Gastroesophageal sphincter (tissue), 3 donors: ENCODE measurements around the gene CPSF7.

Source experiments
- CTCF ChIP-seq, 4 experiments: fragments of 200-600 bp in 2 of 4; fragments of 450-650 bp in 2 of 4; sonication (generic) in 1 of 4; IDR thresholded peaks; one replicate each; pipeline ENCODE4 v1.5.1; 2017 to 2019; ENCODE audit warnings: antibody characterized with exemption in 4 of 4, mild to moderate bottlenecking in 2 of 4, moderate library complexity in 2 of 4
- POLR2A ChIP-seq, 2 donors: fragments of 450-650 bp; IDR thresholded peaks; one replicate each; pipeline ENCODE4 v1.6.1; 2017; ENCODE audit warnings: antibody characterized with exemption in 2 of 2, mild to moderate bottlenecking in 2 of 2, moderate library complexity in 1 of 2

- TF ChIP-seq CTCF (IDR thresholded peaks at IDR 0.05) (no peak), POLR2A (IDR thresholded peaks at IDR 0.05) (no peak)
Measured at GRCh38 chr11:61403658-61404057, 26.1 kb downstream of the CPSF7 start.
